Activated CD8-positive, alpha-beta memory T cell treated with anti-CD3 and anti-CD28 coated beads, Interleukin-2, amount 10 ng/mL, durations not matched to agents 7 days and 5 days (primary cell): ENCODE data around the gene POLE. TPM values are rescaled to one million over a fixed set of nuclear protein-coding genes. Genes with fewer than 3 reads are reported as not detected.

Experiments
- ATAC-seq: fragments of 150-1000 bp; cut with Tn5 transposase; one replicate; pipeline ENCODE4 v1.10.0; 2021; ENCODE audit warnings: moderate library complexity
- CTCF ChIA-PET: fragments of 350-600 bp; sonication (Branson Sonifier 250); formaldehyde crosslinking; loops from one replicate; lab custom pipeline; 2021; ENCODE audit warnings: antibody characterized with exemption; lab: Charles Lee
- DNase-seq: peaks from one replicate; pipeline ENCODE4 v3.0.0-alpha.2; 2020
- H3K27ac Mint-ChIP-seq: one replicate; pipeline ENCODE4 v1.8.0; 2021; ENCODE audit warnings: mild to moderate bottlenecking, mixed read lengths
- H3K27me3 Mint-ChIP-seq: one replicate; pipeline ENCODE4 v1.8.0; 2021; ENCODE audit warnings: mixed read lengths
- H3K36me3 Mint-ChIP-seq: one replicate; pipeline ENCODE4 v1.8.0; 2021; ENCODE audit warnings: mild to moderate bottlenecking, mixed read lengths
- H3K4me1 Mint-ChIP-seq: one replicate; pipeline ENCODE4 v1.8.0; 2021; ENCODE audit warnings: mixed read lengths
- H3K4me3 Mint-ChIP-seq: one replicate; pipeline ENCODE4 v1.8.0; 2021; ENCODE audit warnings: mild to moderate bottlenecking, moderate library complexity, mixed read lengths
- H3K9me3 Mint-ChIP-seq: one replicate; pipeline ENCODE4 v1.8.0; 2022; ENCODE audit warnings: low read depth, mixed read lengths
- total RNA-seq, 2 experiments: library from RNA; stranded (reverse); gene quantifications; one replicate each; pipeline ENCODE4 v1.2.3, GENCODE V29; 2021

The POLE gene, protein sequence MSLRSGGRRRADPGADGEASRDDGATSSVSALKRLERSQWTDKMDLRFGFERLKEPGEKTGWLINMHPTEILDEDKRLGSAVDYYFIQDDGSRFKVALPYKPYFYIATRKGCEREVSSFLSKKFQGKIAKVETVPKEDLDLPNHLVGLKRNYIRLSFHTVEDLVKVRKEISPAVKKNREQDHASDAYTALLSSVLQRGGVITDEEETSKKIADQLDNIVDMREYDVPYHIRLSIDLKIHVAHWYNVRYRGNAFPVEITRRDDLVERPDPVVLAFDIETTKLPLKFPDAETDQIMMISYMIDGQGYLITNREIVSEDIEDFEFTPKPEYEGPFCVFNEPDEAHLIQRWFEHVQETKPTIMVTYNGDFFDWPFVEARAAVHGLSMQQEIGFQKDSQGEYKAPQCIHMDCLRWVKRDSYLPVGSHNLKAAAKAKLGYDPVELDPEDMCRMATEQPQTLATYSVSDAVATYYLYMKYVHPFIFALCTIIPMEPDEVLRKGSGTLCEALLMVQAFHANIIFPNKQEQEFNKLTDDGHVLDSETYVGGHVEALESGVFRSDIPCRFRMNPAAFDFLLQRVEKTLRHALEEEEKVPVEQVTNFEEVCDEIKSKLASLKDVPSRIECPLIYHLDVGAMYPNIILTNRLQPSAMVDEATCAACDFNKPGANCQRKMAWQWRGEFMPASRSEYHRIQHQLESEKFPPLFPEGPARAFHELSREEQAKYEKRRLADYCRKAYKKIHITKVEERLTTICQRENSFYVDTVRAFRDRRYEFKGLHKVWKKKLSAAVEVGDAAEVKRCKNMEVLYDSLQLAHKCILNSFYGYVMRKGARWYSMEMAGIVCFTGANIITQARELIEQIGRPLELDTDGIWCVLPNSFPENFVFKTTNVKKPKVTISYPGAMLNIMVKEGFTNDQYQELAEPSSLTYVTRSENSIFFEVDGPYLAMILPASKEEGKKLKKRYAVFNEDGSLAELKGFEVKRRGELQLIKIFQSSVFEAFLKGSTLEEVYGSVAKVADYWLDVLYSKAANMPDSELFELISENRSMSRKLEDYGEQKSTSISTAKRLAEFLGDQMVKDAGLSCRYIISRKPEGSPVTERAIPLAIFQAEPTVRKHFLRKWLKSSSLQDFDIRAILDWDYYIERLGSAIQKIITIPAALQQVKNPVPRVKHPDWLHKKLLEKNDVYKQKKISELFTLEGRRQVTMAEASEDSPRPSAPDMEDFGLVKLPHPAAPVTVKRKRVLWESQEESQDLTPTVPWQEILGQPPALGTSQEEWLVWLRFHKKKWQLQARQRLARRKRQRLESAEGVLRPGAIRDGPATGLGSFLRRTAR (N-terminal part only)
- total RNA-seq = 100 to 1,000 TPM; 170 to 221 TPM

DNA sequence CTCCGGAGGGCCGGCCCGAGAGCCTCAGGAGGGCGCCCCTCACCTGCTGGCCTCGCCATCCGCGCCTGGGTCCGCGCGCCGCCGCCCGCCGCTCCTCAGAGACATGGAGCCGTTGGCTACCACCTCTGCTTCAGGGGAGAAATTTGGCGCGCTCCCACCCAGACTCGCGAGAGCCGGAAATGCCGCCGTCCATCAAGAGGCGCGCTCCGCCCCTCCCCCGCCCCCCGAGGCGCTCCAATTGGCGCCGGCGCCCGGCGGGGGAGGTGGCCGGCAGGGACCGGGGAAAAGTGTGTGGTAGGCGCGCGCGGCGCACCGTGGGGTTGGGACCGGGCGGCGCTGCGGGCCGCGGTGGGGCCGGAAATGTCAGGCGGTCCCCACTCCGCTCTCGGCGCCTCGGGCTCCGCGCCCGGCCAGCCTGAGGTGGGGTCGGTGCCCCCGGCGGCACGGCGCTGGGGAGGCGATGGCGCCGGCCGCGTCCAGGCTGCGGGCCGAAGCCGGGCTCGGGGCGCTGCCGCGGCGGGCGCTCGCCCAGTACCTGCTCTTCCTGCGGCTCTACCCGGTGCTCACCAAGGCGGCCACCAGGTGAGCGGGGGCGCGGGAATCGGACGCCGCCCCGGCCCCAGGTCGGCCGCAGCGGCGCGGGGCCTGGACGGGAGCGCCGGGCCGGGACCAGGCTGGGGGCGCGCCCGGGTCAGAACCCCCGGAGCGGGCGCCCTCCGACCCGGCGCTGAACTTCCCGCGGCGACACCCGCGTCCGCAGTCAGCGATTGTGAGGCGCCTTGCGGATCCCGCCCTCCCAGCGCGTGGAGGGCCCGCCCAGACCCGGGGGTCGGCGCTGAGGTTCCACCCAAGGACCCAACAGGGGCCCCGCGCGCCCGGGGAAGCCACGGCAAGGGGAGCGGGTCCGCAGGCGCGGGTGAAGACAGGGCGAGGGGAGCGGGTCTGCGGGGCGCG is at the start of gene POLE, which contains the start of gene PXMP2:
Gene POLE, minus strand, starts transcription at position 132 of the 954 bp plus-strand sequence. Its CDS starts 27 bp downstream, at position 105.
Gene PXMP2, plus strand, starts transcription at position 377 of the 954 bp plus-strand sequence. Its CDS starts 84 bp downstream, at position 461.
- H3K27ac Mint-ChIP-seq = peak within 1 kb of the TSS; percentile 79

DNA sequence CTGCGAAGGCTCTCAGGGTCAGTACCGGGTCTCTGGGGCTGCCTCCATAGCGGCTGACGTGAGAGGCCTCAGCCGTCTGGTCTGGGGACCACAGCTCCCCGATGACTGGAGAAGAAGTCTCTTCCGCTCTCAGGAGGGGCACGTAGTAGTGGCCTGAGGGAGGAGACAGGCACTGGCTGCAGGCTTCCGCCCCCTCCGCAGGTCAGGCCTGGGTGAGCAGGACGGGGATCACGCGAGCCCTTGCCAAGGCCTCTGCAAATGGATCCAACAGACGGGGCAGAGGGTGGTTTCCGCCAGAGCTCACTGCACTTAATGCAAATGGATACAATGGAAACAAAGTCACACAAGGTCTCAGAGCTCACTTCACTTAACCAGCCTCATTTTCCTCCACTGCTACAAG is 49.8 kb upstream of the POLE start:
- H3K4me1 Mint-ChIP-seq = no peaks in the 10 kb centered on the region
- DNase-seq (no peak), ATAC-seq (no peak)
- CTCF ChIA-PET = no interaction called here
- no peaks in the 10 kb centered on the region for H3K27me3 Mint-ChIP-seq
- no peaks in the 10 kb centered on the region for H3K9me3 Mint-ChIP-seq
- no peak overlapping the region for H3K4me3 Mint-ChIP-seq
- no peak overlapping the region for H3K27ac Mint-ChIP-seq
- peaks cover 78% of the 10 kb centered on the region for H3K36me3 Mint-ChIP-seq

More for the DNA sequence above, at the start of gene POLE, which contains the start of gene PXMP2:
- peaks cover 30% of the 10 kb centered on the region for H3K36me3 Mint-ChIP-seq
- DNase-seq = peak; percentile 96
- peak within 1 kb of the TSS; percentile 63 for H3K4me3 Mint-ChIP-seq
- H3K27me3 Mint-ChIP-seq = no peaks in the 10 kb centered on the region
- peak; percentile 95 for ATAC-seq
- H3K4me1 Mint-ChIP-seq = peaks cover 26% of the 10 kb centered on the region
- H3K9me3 Mint-ChIP-seq = no peaks in the 10 kb centered on the region
- CTCF ChIA-PET = no interaction called here

DNA sequence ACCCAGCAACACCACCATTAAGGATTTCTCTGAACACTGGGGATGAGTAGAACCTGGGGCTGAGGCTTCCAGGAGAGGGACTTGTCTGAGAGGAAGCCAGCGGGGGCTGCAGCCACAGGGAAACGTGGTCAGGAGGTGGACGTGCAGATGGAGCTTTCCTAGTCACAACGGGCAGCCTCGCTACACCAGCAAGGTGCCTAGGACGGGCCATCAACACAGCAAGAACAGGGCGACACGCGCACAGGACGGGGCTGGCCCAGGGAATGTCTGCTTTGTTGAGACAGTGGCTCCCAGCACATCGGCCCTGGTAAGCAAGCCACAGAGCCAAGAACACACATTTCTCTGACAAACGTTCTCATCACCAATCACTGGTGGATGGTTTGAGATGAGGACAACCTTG is 49.2 kb upstream of the POLE start:
- Mint-ChIP-seq H3K36me3 (peaks cover 77% of the 10 kb centered on the region), H3K27me3 (no peaks in the 10 kb centered on the region), H3K4me1 (no peaks in the 10 kb centered on the region), H3K4me3 (no peak overlapping the region), H3K9me3 (no peaks in the 10 kb centered on the region), H3K27ac (no peak overlapping the region)
- no peak for ATAC-seq
- no peak for DNase-seq
- CTCF ChIA-PET = no interaction called here

DNA sequence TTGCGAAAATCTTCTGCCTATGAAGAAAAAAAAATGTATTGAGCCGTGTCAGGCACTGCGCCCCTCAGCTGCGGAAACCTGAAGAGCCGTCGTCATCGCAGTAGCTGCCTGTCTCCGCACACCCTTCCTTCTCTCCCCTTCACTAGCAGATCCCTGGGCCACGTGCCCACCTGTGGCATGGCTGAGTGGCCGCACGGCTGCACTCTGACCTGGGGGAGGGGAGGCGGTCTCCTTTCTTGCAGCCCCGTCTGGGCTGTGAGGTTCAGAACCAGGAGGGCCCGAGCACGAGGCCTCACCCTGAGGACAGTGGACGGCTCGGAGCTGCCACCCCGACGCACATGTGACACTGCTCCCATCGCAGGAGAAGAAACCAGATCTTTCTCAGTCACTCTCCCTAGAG is 48.4 kb upstream of the POLE start:
- CTCF ChIA-PET = no interaction called here
- Mint-ChIP-seq H3K9me3 (no peaks in the 10 kb centered on the region), H3K27me3 (no peaks in the 10 kb centered on the region), H3K4me3 (no peak overlapping the region), H3K4me1 (no peaks in the 10 kb centered on the region), H3K36me3 (peaks cover 75% of the 10 kb centered on the region), H3K27ac (no peak overlapping the region)
- ATAC-seq (no peak), DNase-seq (no peak)

DNA sequence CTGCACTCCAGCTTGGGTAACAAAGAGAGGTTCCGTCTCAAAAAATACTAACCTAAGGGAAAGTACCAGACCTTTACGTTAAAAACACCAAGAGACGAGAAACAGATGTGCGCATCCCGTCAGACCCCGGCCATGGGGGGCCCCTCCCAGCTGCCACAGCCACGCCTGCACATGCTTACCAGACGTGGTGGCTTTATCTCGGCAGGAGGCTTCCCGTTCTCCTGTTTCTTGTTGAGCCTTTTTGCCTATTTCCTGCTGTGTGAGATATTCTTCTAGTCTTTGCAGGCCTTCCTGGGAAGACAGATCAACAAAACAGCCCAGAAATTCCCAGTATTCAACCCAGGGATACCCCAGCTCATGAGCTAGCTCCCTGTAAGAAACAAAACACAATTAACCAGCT is 47.1 kb upstream of the POLE start:
- no peak overlapping the region for H3K4me3 Mint-ChIP-seq
- CTCF ChIA-PET = no interaction called here
- no peaks in the 10 kb centered on the region for H3K27me3 Mint-ChIP-seq
- no peaks in the 10 kb centered on the region for H3K4me1 Mint-ChIP-seq
- peaks cover 76% of the 10 kb centered on the region for H3K36me3 Mint-ChIP-seq
- H3K27ac Mint-ChIP-seq = no peak overlapping the region
- no peak for ATAC-seq
- no peak for DNase-seq
- H3K9me3 Mint-ChIP-seq = peaks cover 2% of the 10 kb centered on the region

DNA sequence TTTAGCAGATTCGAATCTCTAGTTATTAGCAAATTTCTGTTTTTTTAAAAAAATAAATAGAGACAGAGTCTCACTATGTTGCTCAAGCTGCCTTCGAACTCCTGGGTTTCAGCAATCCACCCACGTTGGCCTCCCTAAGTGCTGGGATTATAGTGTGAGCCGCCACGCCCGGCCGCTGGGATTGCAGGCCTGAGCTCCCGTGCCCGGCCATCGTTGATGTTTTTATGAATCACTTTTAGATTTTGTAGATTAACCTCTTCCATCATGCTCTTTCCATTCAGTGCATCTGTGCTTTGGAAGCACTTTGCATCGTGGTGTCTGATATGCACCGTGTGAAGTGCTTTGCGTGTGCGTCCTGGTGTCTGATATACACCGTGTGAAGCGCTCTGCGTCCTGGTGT is 44.4 kb upstream of the POLE start:
- Mint-ChIP-seq H3K9me3 (peaks cover 2% of the 10 kb centered on the region), H3K4me1 (no peaks in the 10 kb centered on the region), H3K27me3 (no peaks in the 10 kb centered on the region), H3K27ac (no peak overlapping the region), H3K36me3 (peaks cover 81% of the 10 kb centered on the region), H3K4me3 (no peak overlapping the region)
- CTCF ChIA-PET = no interaction called here
- DNase-seq (no peak), ATAC-seq (no peak)

DNA sequence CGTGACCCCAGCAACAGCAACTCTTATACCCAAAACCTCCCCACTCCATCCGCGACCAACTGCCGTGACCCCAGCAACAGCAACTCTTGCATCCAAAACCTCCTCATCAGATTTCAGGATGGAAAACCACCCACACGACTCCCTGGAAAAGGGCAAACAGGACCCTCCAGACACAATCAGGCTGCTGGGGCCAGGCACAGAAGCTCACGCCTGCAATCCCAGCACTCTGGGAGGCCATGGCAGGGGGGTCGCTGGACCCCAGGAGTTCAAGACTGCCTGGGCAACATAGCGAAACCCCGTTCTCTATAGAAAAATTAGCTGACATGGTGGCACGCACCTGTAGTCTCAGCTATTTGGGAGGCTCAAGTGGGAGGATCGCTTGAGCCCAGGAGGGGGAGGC is 43.2 kb upstream of the POLE start:
- no peak for ATAC-seq
- peak overlapping the region; percentile 58 for H3K27ac Mint-ChIP-seq
- H3K4me3 Mint-ChIP-seq = no peak overlapping the region

DNA sequence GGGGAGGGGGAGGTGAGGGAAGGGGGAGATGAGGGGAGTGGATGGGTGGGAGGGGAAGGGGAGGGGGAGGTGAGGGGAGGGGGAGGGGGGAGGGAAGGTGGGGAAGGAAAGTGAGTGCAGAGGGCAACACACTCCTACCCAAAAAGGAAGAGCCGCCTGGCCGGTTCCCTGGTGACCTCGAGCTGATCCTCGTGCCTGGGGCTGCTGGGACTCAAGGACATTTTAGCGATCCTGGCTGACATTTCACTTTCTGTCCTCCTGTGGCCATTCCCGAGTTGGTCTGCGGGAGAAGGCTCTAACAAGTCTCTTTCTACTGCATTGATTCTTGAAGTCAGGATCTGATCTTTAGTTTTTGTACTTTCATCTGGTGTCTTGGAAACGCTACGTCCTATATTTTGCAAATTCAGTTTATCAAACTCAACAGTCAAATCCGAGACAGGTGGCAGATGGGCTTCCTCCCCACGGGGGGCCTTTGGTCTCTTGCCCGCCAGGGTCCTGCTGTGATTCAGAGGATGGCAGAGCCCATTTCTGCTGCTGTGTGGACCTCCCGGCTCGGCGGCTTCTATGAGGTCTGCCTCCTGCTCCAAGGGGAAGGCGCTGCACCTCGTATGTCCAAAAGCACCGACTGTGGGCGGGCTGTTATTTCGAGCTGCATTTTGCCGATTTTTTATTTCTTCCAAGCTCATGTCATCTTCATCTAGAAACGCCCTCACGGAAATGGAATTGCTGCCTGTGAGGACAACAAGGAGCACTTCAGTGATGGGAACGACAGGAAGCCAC is 42.6 kb upstream of the POLE start:
- ATAC-seq = no peak
- no peak for DNase-seq
- Mint-ChIP-seq H3K36me3 (peaks cover 83% of the 10 kb centered on the region), H3K27me3 (no peaks in the 10 kb centered on the region), H3K4me1 (no peaks in the 10 kb centered on the region), H3K4me3 (no peak overlapping the region), H3K27ac (peak overlapping the region; percentile 58), H3K9me3 (peaks cover 2% of the 10 kb centered on the region)
- CTCF ChIA-PET = interaction anchor here (1.1 kb wide), 1 partner anchor 31 kb away, joined by 3 read pairs; no protein-coding TSS in a partner anchor

More for the DNA sequence above, 43.2 kb upstream of the POLE start:
- Mint-ChIP-seq H3K9me3 (peaks cover 2% of the 10 kb centered on the region), H3K36me3 (peaks cover 83% of the 10 kb centered on the region), H3K27me3 (no peaks in the 10 kb centered on the region), H3K4me1 (no peaks in the 10 kb centered on the region)
- CTCF ChIA-PET = no interaction called here
- DNase-seq = no peak

DNA sequence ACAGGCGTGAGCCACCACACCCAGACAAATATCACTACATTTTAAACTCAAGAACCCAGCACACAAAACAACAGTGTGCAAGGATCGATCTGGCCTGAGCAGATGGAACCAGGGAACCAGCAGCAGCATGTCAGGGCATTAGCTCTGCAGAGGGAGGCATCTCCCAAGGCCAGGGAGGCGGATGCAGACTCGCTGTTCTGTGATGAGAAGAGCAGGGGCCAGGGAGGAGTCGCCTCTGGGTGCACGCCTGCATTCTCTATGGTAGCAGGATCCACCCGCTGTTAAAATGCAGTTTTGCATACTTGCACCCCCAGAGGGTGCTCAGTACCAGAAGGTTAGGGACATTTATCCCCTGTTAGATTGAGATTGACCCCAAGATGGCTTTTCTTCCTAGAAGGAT is 41.4 kb upstream of the POLE start:
- CTCF ChIA-PET = interaction anchor here (1.1 kb wide), 1 partner anchor 32 kb away, joined by 3 read pairs; no protein-coding TSS in a partner anchor
- H3K4me1 Mint-ChIP-seq = no peaks in the 10 kb centered on the region
- H3K4me3 Mint-ChIP-seq = no peak overlapping the region
- H3K27me3 Mint-ChIP-seq = no peaks in the 10 kb centered on the region
- ATAC-seq (no peak), DNase-seq (no peak)
- H3K9me3 Mint-ChIP-seq = peaks cover 2% of the 10 kb centered on the region
- H3K36me3 Mint-ChIP-seq = peaks cover 81% of the 10 kb centered on the region
- H3K27ac Mint-ChIP-seq = no peak overlapping the region

DNA sequence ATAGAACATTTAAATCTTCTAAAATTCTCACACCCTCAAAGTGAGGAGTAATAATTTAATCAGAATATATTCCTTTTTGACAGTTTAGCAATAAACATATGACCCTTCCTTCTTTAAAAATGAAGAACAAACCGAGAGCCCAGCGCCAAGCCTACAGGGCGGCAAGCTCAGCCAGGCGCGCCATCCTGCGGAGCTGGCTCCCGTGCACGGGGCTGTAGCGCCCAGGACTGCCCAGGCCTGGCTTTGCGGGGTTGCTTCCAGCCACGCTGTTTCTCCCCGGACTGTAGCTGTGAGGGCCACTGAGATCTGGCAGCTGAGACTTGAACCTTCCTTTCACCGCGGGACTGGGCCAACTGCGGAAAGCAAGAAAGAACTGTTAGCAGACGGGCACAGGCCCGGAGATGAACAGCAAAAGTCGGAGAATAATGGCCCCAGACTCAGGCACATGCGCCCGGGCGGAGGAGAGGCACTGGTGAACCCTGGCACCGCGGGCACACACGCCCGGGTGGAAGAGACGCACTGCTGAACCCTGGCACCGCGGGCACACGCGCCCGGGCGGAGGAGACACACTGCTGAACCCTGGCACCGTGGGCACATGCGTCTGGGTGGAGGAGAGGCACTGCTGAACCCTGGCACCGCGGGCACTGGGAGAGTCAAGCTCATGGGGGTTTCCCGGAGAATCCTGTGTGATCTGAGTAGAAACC is 40.1 kb upstream of the POLE start:
- Mint-ChIP-seq H3K36me3 (peaks cover 75% of the 10 kb centered on the region), H3K9me3 (peaks cover 2% of the 10 kb centered on the region), H3K27me3 (no peaks in the 10 kb centered on the region), H3K4me3 (no peak overlapping the region), H3K4me1 (no peaks in the 10 kb centered on the region), H3K27ac (no peak overlapping the region)
- ATAC-seq = no peak
- DNase-seq = no peak
- CTCF ChIA-PET = no interaction called here

DNA sequence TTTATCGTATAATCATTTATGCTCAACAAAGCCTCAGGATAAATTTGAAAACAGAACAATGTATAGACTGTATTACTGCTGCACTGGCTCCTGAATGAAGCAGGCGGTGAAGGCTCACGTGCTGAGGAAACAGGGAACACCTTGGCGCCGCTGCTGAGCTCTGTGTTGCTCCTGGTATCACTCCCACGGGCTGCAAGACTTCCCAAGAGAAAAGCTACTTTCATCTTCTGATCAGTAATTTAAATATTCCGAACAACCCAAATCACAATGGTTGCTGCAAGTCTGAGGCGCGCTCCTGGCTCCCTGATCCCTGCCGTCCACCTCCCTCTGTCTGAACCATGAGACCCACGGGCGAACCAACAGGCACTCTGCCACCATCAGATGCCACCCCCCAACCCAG is 39.2 kb upstream of the POLE start:
- H3K36me3 Mint-ChIP-seq = peaks cover 71% of the 10 kb centered on the region
- ATAC-seq = no peak
- H3K27me3 Mint-ChIP-seq = no peaks in the 10 kb centered on the region
- H3K27ac Mint-ChIP-seq = no peak overlapping the region
- H3K4me3 Mint-ChIP-seq = no peak overlapping the region
- peaks cover 2% of the 10 kb centered on the region for H3K9me3 Mint-ChIP-seq
- no peak for DNase-seq
- CTCF ChIA-PET = no interaction called here
- no peaks in the 10 kb centered on the region for H3K4me1 Mint-ChIP-seq
